HepG2 (cell line): Measurements from ENCODE around the gene TBCCD1. TPM values are rescaled to one million over a fixed set of nuclear protein-coding genes. Genes with fewer than 3 reads are reported as not detected.

Source experiments
- ATAC-seq: fragments of 200-7000 bp; cut with Tn5 transposase; 3 replicates; pipeline ENCODE4 v1.9.1; 2020; ENCODE audit warnings: mild to moderate bottlenecking, moderate library complexity
- BruUV-seq: library from RNA; stranded (reverse); fragments of 400-500 nt; replicated peaks from 2 replicates; lab custom pipeline; 2021; lab: Mats Ljungman, UMichigan
- CTCF ChIA-PET: fragments of 300-600 bp; formaldehyde crosslinking; extraction: SDS; loops from one replicate; lab custom pipeline; 2021; ENCODE audit warnings: low total read pairs, inconsistent platforms, low intra/inter-chr PET ratio; lab: Yijun Ruan, JAX
- POLR2A ChIA-PET: fragments of 350-600 bp; sonication (Branson Sonifier 250); formaldehyde crosslinking; loops from one replicate; lab custom pipeline; 2020; ENCODE audit warnings: antibody characterized with exemption, inconsistent platforms; lab: Yijun Ruan, JAX
- DNase-seq: peaks from one replicate; pipeline ENCODE4 v3.0.0-alpha.2; 2015; ENCODE audit warnings: low spot score
- FAIRE-seq: peaks from 3 replicates; lab custom pipeline; 2011; peaks lifted over from hg19 to GRCh38; lab: Jason Lieb, UNC
- H2AFZ ChIP-seq: one replicate; pipeline ENCODE4 v1.6.1; 2011; ENCODE audit warnings: low read length, inconsistent platforms
- H3K27ac ChIP-seq: fragments of 300-600 bp; 3 replicates; pipeline ENCODE4 v1.8.0; 2011; ENCODE audit warnings: mixed run types, mild to moderate bottlenecking, mixed read lengths, low read length, inconsistent platforms; ENCODE audit not compliant: insufficient read depth; ENCODE audit errors: extremely low read length
- H3K27me3 ChIP-seq, 2 experiments: fragments of 200-600 bp in 1 of 2; 2 replicates in 1 of 2; 3 replicates in 1 of 2; pipeline versions ENCODE4 v1.6.0 to v1.8.0; 2011; ENCODE audit warnings: low read length in 2 of 2, mild to moderate bottlenecking in 2 of 2, moderate library complexity in 2 of 2, inconsistent platforms in 1 of 2; ENCODE audit not compliant: insufficient read depth in 2 of 2, control insufficient read depth in 1 of 2
- H3K36me3 ChIP-seq, 2 experiments: fragments of 200-600 bp in 1 of 2; replicated peaks in 1 of 2; 2 replicates in 1 of 2; 3 replicates in 1 of 2; pipeline versions ENCODE4 v1.5.1 to v1.8.0; 2011; ENCODE audit warnings: low read length in 2 of 2, inconsistent platforms in 1 of 2; ENCODE audit not compliant: insufficient read depth in 2 of 2, control insufficient read depth in 1 of 2
- H3K4me1 ChIP-seq: 2 replicates; pipeline ENCODE4 v1.5.1; 2012; ENCODE audit warnings: low read length, inconsistent platforms; ENCODE audit not compliant: insufficient read depth
- H3K4me2 ChIP-seq: 2 replicates; pipeline ENCODE4 v1.6.0; 2011; ENCODE audit warnings: low read depth, low read length, inconsistent platforms
- H3K4me3 ChIP-seq, 3 experiments: fragments of 200-600 bp in 1 of 3; sonication (generic), shearing (Covaris generic) in 1 of 3; replicated peaks in 1 of 3; 2 replicates each; pipeline ENCODE4 v1.5.1; 2011 to 2016; ENCODE audit warnings: low read length in 3 of 3, inconsistent platforms in 2 of 3, low read depth in 2 of 3, mild to moderate bottlenecking in 2 of 3, control low read depth in 1 of 3, mixed read lengths in 1 of 3; ENCODE audit not compliant: insufficient read depth in 1 of 3
- H3K79me2 ChIP-seq: one replicate; pipeline ENCODE4 v1.6.1; 2011; ENCODE audit warnings: low read length, inconsistent platforms; ENCODE audit not compliant: insufficient read depth
- H3K9ac ChIP-seq: 2 replicates; pipeline ENCODE4 v1.6.0; 2011; ENCODE audit warnings: mild to moderate bottlenecking, low read depth, low read length, inconsistent platforms; ENCODE audit not compliant: insufficient read depth
- H3K9me3 ChIP-seq: 2 replicates; pipeline ENCODE4 v1.5.1; 2012; ENCODE audit warnings: mild to moderate bottlenecking, low read length
- H4K20me1 ChIP-seq: 2 replicates; pipeline ENCODE4 v1.6.0; 2011; ENCODE audit warnings: inconsistent platforms, mild to moderate bottlenecking, low read length, moderate library complexity; ENCODE audit not compliant: insufficient read depth
- MYPOP ChIP-seq: sonication (generic); formaldehyde crosslinking; IDR thresholded peaks from 2 replicates; pipeline ENCODE4 v1.8.1; 2023; ENCODE audit warnings: mild to moderate bottlenecking, moderate library complexity, missing genetic modification reagents
- TBL1XR1 ChIP-seq: fragments of 150-350 bp; IDR thresholded peaks from 2 replicates; pipeline ENCODE4 v1.6.1; 2014; ENCODE audit warnings: borderline replicate concordance, low read length; ENCODE audit not compliant: partially characterized antibody
- ZBTB39 ChIP-seq: sonication (generic); formaldehyde crosslinking; IDR thresholded peaks from 2 replicates; pipeline ENCODE4 v1.5.0; 2020; ENCODE audit warnings: missing genetic modification reagents
- ZNF451 ChIP-seq: sonication (generic); formaldehyde crosslinking; IDR thresholded peaks from 2 replicates; pipeline ENCODE4 v1.5.0; 2020; ENCODE audit warnings: mild to moderate bottlenecking, missing genetic modification reagents
- WGBS: methylation state at CpG from one replicate; pipeline ENCODE4 v1.1.6; 2017; ENCODE audit warnings: low lambda C conversion rate; 5-methylcytosine and 5-hydroxymethylcytosine counted together
- in situ Hi-C: cut with HindIII; loops from 2 replicates; pipeline ENCODE4 v1.10.0; 2017; ENCODE audit warnings: low pct_unique_long_range_greater_than_20kb; ENCODE audit not compliant: extremely low pct_ligation_motif_present
- intact Hi-C: fragments of 100-400 bp; cut with micrococcal nuclease; formaldehyde crosslinking; loops from one replicate; pipeline ENCODE4 v1.10.0; 2022; ENCODE audit not compliant: unreplicated experiment
- polyA plus RNA-seq, 8 experiments: library from polyadenylated mRNA; depleted of rRNA in 3 of 8; stranded (reverse) in 7 of 8; unstranded in 1 of 8; fragments of >200 nt; fragmentation: Illumina TruSeq in 4 of 8; extraction: Trizol in 4 of 8; gene quantifications; 2 replicates each; pipeline versions ENCODE4 v1.2.1 to v1.2.3, GENCODE V29; 2011 to 2016; ENCODE audit warnings: low read depth in 4 of 8, missing spikeins in 1 of 8, mixed read lengths in 1 of 8; ENCODE audit not compliant: insufficient read depth in 1 of 8
- total RNA-seq, 5 experiments: library from RNA; depleted of rRNA; stranded (reverse); fragments of >200 nt; fragmentation: Illumina TruSeq; extraction: Trizol; gene quantifications; 2 replicates each; pipeline ENCODE4 v1.2.3, GENCODE V29; 2016; ENCODE audit warnings: low read depth in 1 of 5

TBCCD1 gene
- total and polyA plus RNA-seq, 2 of the 13 experiments (the other 11 are each of a cell fraction or from before 2014, with no cell fraction given) = 13.6 to 16.2 TPM

GRCh38 chr3:186538779-186539178, 28.4 kb downstream of the TBCCD1 start:
- Histone ChIP-seq H3K27ac (no peak overlapping the region), H3K4me1 (peaks cover 18% of the 10 kb centered on the region), H3K9ac (no peak overlapping the region), H3K79me2 (no peaks in the 10 kb centered on the region), H3K36me3 (no peaks in the 10 kb centered on the region), H3K9me3 (no peaks in the 10 kb centered on the region), H2AFZ (no peak overlapping the region), H3K27me3 (no peaks in the 10 kb centered on the region), H4K20me1 (no peaks in the 10 kb centered on the region), H3K4me2 (no peak overlapping the region), H3K4me3 (no peak overlapping the region)
- BruUV-seq = no TSS peak
- in situ Hi-C loops = no loop called here
- FAIRE-seq (no peak), DNase-seq (no peak), ATAC-seq (no peak)
- CTCF ChIA-PET = interaction anchor here (1.7 kb wide), 1 partner anchor 296 kb away, joined by 12 read pairs; no protein-coding TSS in a partner anchor
- 88% methylated on average over 3 of the region's 3 CpGs for WGBS
- intact Hi-C loops = no loop called here
- POLR2A ChIA-PET = interaction anchor here (1.6 kb wide), 1 partner anchor 18 kb away, joined by 3 read pairs; no protein-coding TSS in a partner anchor
- TF ChIP-seq ZBTB39 (CRISPR knock-in tag) (no peak), TBL1XR1 (no peak), MYPOP (CRISPR knock-in tag) (no peak), ZNF451 (CRISPR knock-in tag) (no peak)
